Panc1 (cell line): ENCODE data around the gene IQUB. TPM values are rescaled to one million over a fixed set of nuclear protein-coding genes. Genes with fewer than 3 reads are reported as not detected.

Experiments used
- ATAC-seq: fragments of 200-7000 bp; cut with Tn5 transposase; 2 replicates; pipeline ENCODE4 v1.9.1; 2020; ENCODE audit warnings: mild to moderate bottlenecking, moderate library complexity
- BruUV-seq: library from RNA; stranded (reverse); fragments of 400-500 nt; replicated peaks from 2 replicates; lab custom pipeline; 2021; lab: Mats Ljungman, UMichigan
- CTCF ChIA-PET: fragments of 300-600 bp; sonication (Branson Sonifier 250); formaldehyde crosslinking; loops from one replicate; lab custom pipeline; 2022; ENCODE audit warnings: antibody characterized with exemption; lab: Charles Lee
- POLR2A ChIA-PET: fragments of 300-600 bp; sonication (Branson Sonifier 250); formaldehyde crosslinking; loops from one replicate; lab custom pipeline; 2022; ENCODE audit warnings: antibody characterized with exemption; lab: Charles Lee
- DNase-seq: peaks from one replicate; pipeline ENCODE4 v3.0.0-alpha.2; 2010; ENCODE audit warnings: low read depth, low spot score
- H3K27ac ChIP-seq: 2 replicates; pipeline ENCODE4 v1.5.1; 2011; ENCODE audit warnings: mild to moderate bottlenecking, low read length, inconsistent platforms
- H3K27me3 ChIP-seq: fragments of 200-500 bp; sonication (Bioruptor generic); 2 replicates; pipeline ENCODE4 v1.6.0; 2014; ENCODE audit warnings: low read length, inconsistent platforms; ENCODE audit not compliant: control insufficient read depth, insufficient read depth
- H3K36me3 ChIP-seq: fragments of 200-500 bp; sonication (Bioruptor generic); 2 replicates; pipeline ENCODE4 v1.5.1; 2014; ENCODE audit warnings: inconsistent platforms, mild to moderate bottlenecking, low read length, moderate library complexity; ENCODE audit not compliant: control insufficient read depth, insufficient read depth
- H3K4me1 ChIP-seq: 2 replicates; pipeline ENCODE4 v1.5.1; 2011; ENCODE audit warnings: inconsistent platforms, mild to moderate bottlenecking, low read length, moderate library complexity; ENCODE audit not compliant: control insufficient read depth, insufficient read depth
- H3K4me3 ChIP-seq, 2 experiments: 2 replicates each; pipeline ENCODE4 v1.5.1; 2011 to 2012; ENCODE audit warnings: low read depth in 2 of 2, low read length in 2 of 2, mild to moderate bottlenecking in 2 of 2, inconsistent platforms in 1 of 2, moderate library complexity in 1 of 2
- H3K9me3 ChIP-seq: fragments of 200-500 bp; sonication (Bioruptor generic); 2 replicates; pipeline ENCODE4 v1.5.1; 2014; ENCODE audit warnings: low read depth, mild to moderate bottlenecking, inconsistent platforms, low read length, moderate library complexity; ENCODE audit not compliant: control insufficient read depth, insufficient read depth
- POLR2AphosphoS5 ChIP-seq: IDR thresholded peaks from 2 replicates; pipeline ENCODE4 v1.6.1; 2012; ENCODE audit warnings: mild to moderate bottlenecking, low read depth, low read length, moderate library complexity
- SIN3A ChIP-seq: IDR thresholded peaks from 2 replicates; pipeline ENCODE4 v1.6.1; 2012; ENCODE audit warnings: low read depth, mild to moderate bottlenecking, low read length, moderate library complexity, borderline replicate concordance; ENCODE audit not compliant: insufficient read depth
- TCF7L2 ChIP-seq: IDR thresholded peaks from 2 replicates; pipeline ENCODE4 v1.6.1; 2011; ENCODE audit warnings: mild to moderate bottlenecking, low read depth, low read length, inconsistent platforms
- in situ Hi-C: cut with HindIII; loops from 2 replicates; pipeline ENCODE4 v1.10.0; 2016; ENCODE audit warnings: low sequenced_read_pairs, low pct_unique_long_range_greater_than_20kb
- intact Hi-C: fragments of 100-400 bp; cut with micrococcal nuclease; formaldehyde crosslinking; loops from one replicate; pipeline ENCODE4 v1.10.0; 2022; ENCODE audit not compliant: unreplicated experiment
- total RNA-seq: library from RNA; stranded (reverse); gene quantifications from one replicate; pipeline ENCODE4 v1.2.1, GENCODE V29; 2021; ENCODE audit not compliant: unreplicated experiment
- TF ChIP-seq, protein P1 (sequence below): fragments of 450-650 bp; IDR thresholded peaks from 2 replicates; pipeline ENCODE4 v1.5.1; 2017; ENCODE audit warnings: mild to moderate bottlenecking
- TF ChIP-seq, protein P2 (sequence below), 2 experiments: IDR thresholded peaks; 2 replicates each; pipeline ENCODE4 v1.6.1; 2011 to 2012; ENCODE audit warnings: low read depth in 2 of 2, control low read depth in 1 of 2, low read length in 1 of 2, mild to moderate bottlenecking in 1 of 2, moderate library complexity in 1 of 2; ENCODE audit not compliant: insufficient read depth in 1 of 2

Gene IQUB
- total RNA-seq, 1 experiment from 2014 or later, result 0.59 TPM

DNA sequence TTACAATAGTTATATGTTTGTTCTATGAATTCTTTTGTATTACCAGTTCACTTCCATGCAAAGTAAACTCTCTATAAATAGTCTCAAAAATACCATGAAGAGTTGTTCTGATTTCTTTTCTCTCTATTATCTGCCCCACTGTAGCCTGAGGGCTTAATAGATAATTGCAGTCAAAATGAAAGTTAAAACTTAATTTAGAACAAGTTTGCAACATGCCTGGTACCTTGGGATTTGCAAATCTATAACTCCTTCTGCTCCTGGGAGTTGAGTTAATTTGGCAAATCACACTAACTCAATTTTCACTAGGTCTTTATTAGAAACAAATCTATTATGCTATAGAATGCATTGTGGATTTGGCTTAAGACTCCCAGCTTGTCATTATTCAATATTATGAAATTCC is 45.0 kb upstream of the IQUB start:
- Histone ChIP-seq H3K9me3 (no peaks in the 10 kb centered on the region), H3K27ac (no peak overlapping the region), H3K27me3 (peaks cover 8% of the 10 kb centered on the region; the same call in 1 of the 2 replicates), H3K4me1 (no peaks in the 10 kb centered on the region; the same call in 1 of the 2 replicates), H3K4me3 (no peak overlapping the region), H3K36me3 (no peaks in the 10 kb centered on the region)
- ChIA-PET POLR2A (no interaction called here), CTCF (no interaction called here)
- ATAC-seq (no peak), DNase-seq (no peak)
- intact Hi-C loops (no loop called here), in situ Hi-C loops (no loop called here)
- no TSS peak for BruUV-seq
- no peak for TF ChIP-seq POLR2AphosphoS5
- TF ChIP-seq SIN3A, result no peak
- TF ChIP-seq, protein P1, sequence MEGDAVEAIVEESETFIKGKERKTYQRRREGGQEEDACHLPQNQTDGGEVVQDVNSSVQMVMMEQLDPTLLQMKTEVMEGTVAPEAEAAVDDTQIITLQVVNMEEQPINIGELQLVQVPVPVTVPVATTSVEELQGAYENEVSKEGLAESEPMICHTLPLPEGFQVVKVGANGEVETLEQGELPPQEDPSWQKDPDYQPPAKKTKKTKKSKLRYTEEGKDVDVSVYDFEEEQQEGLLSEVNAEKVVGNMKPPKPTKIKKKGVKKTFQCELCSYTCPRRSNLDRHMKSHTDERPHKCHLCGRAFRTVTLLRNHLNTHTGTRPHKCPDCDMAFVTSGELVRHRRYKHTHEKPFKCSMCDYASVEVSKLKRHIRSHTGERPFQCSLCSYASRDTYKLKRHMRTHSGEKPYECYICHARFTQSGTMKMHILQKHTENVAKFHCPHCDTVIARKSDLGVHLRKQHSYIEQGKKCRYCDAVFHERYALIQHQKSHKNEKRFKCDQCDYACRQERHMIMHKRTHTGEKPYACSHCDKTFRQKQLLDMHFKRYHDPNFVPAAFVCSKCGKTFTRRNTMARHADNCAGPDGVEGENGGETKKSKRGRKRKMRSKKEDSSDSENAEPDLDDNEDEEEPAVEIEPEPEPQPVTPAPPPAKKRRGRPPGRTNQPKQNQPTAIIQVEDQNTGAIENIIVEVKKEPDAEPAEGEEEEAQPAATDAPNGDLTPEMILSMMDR, result no peak
- TF ChIP-seq TCF7L2, result no peak
- TF ChIP-seq, protein P2, sequence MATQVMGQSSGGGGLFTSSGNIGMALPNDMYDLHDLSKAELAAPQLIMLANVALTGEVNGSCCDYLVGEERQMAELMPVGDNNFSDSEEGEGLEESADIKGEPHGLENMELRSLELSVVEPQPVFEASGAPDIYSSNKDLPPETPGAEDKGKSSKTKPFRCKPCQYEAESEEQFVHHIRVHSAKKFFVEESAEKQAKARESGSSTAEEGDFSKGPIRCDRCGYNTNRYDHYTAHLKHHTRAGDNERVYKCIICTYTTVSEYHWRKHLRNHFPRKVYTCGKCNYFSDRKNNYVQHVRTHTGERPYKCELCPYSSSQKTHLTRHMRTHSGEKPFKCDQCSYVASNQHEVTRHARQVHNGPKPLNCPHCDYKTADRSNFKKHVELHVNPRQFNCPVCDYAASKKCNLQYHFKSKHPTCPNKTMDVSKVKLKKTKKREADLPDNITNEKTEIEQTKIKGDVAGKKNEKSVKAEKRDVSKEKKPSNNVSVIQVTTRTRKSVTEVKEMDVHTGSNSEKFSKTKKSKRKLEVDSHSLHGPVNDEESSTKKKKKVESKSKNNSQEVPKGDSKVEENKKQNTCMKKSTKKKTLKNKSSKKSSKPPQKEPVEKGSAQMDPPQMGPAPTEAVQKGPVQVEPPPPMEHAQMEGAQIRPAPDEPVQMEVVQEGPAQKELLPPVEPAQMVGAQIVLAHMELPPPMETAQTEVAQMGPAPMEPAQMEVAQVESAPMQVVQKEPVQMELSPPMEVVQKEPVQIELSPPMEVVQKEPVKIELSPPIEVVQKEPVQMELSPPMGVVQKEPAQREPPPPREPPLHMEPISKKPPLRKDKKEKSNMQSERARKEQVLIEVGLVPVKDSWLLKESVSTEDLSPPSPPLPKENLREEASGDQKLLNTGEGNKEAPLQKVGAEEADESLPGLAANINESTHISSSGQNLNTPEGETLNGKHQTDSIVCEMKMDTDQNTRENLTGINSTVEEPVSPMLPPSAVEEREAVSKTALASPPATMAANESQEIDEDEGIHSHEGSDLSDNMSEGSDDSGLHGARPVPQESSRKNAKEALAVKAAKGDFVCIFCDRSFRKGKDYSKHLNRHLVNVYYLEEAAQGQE (IDR thresholded peaks at IDR 0.05; ENCODE audit: insufficient read depth in 1 of 2, low read depth in 2 of 2, low read length in 1 of 2), result no peak

DNA sequence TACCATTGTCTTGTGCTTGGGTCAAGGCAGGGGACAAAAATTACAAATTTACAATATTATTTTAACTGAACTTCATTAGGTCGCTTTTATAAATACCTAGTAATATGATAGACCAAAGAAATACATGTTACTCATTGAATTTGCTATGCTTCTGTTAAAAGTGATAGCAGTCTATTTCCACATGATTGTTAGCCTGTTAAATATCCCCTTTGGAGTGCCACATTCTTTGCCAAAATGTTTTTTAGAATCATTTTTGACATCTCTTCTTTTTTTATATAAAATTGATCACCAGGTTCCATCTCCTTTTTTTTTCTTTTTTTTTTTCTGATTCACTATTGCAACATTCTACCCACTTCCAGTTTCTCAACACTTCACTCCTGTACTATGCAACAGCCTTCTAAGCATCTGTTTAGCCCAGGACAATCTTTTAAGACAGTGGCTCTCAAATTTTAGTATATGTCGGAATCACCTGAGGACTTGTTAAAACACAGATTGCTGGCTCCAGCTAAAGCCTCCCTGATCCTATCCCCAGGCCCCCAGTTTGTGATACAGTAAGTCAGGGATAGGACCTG is 39.6 kb upstream of the IQUB start:
- TF ChIP-seq, protein P1, result no peak
- TF ChIP-seq, protein P2 (IDR thresholded peaks at IDR 0.05; ENCODE audit: insufficient read depth in 1 of 2, low read depth in 2 of 2, low read length in 1 of 2), result no peak
- TF ChIP-seq SIN3A, result no peak
- TF ChIP-seq POLR2AphosphoS5, result no peak
- TF ChIP-seq TCF7L2, result no peak
- Histone ChIP-seq H3K27me3 (peaks cover 5% of the 10 kb centered on the region; the same call in 1 of the 2 replicates), H3K36me3 (no peaks in the 10 kb centered on the region), H3K4me3 (no peak overlapping the region), H3K27ac (no peak overlapping the region), H3K9me3 (no peaks in the 10 kb centered on the region), H3K4me1 (no peaks in the 10 kb centered on the region)
- BruUV-seq, result no TSS peak
- intact Hi-C loops (no loop called here), in situ Hi-C loops (no loop called here)
- DNase-seq, result no peak
- CTCF ChIA-PET, result no interaction called here
- ATAC-seq, result no peak
- POLR2A ChIA-PET, result no interaction called here
